Liver (tissue), 9 donors: ENCODE data around the gene RNFT2. TPM values are rescaled to one million over a fixed set of nuclear protein-coding genes. Genes with fewer than 3 reads are reported as not detected.

ENCODE experiments used
- DNase-seq: peaks from one replicate; pipeline ENCODE4 v3.0.0-alpha.2; 2017; ENCODE audit warnings: low spot score
- H3K27ac ChIP-seq, 2 donors: one replicate each; pipeline ENCODE4 v1.7.0; 2013; ENCODE audit warnings: inconsistent platforms in 2 of 2, low read length in 2 of 2, control low read depth in 1 of 2, low read depth in 1 of 2, mild to moderate bottlenecking in 1 of 2
- H3K27me3 ChIP-seq, 4 donors: one replicate each; pipeline versions ENCODE4 v1.6.1 to v1.7.0; 2013; ENCODE audit warnings: low read length in 3 of 4, inconsistent platforms in 1 of 4, mild to moderate bottlenecking in 1 of 4, moderate library complexity in 1 of 4; ENCODE audit not compliant: control insufficient read depth in 4 of 4, insufficient read depth in 4 of 4
- H3K36me3 ChIP-seq, 4 donors: one replicate each; pipeline versions ENCODE4 v1.6.1 to v1.7.0; 2013; ENCODE audit warnings: low read length in 3 of 4, mild to moderate bottlenecking in 3 of 4, low read depth in 1 of 4, moderate library complexity in 1 of 4; ENCODE audit not compliant: control insufficient read depth in 4 of 4, insufficient read depth in 3 of 4
- H3K4me1 ChIP-seq, 4 donors: one replicate each; pipeline versions ENCODE4 v1.6.1 to v1.7.0; 2013; ENCODE audit warnings: low read length in 3 of 4, mild to moderate bottlenecking in 3 of 4, moderate library complexity in 1 of 4; ENCODE audit not compliant: control insufficient read depth in 4 of 4, insufficient read depth in 4 of 4
- H3K4me3 ChIP-seq, 3 donors: one replicate each; pipeline versions ENCODE4 v1.6.1 to v1.7.0; 2013; ENCODE audit warnings: low read length in 3 of 3, control low read depth in 1 of 3, low read depth in 1 of 3, mild to moderate bottlenecking in 1 of 3
- H3K9ac ChIP-seq, 2 donors: one replicate each; pipeline ENCODE4 v1.7.0; 2013; ENCODE audit warnings: low read length in 2 of 2, mild to moderate bottlenecking in 2 of 2, moderate library complexity in 2 of 2, control low read depth in 1 of 2, low read depth in 1 of 2
- H3K9me3 ChIP-seq, 4 donors: one replicate each; pipeline versions ENCODE4 v1.6.1 to v1.7.0; 2013; ENCODE audit warnings: low read length in 3 of 4; ENCODE audit not compliant: control insufficient read depth in 4 of 4
- ATF3 ChIP-seq: IDR thresholded peaks from 2 replicates; pipeline ENCODE4 v1.6.1; 2016; ENCODE audit warnings: antibody characterized with exemption
- EGR1 ChIP-seq, 2 donors: IDR thresholded peaks; 2 replicates each; pipeline ENCODE4 v1.6.1; 2016 to 2018; ENCODE audit warnings: antibody characterized with exemption in 2 of 2, low read depth in 2 of 2
- FOXA1 ChIP-seq: IDR thresholded peaks from 2 replicates; pipeline ENCODE4 v1.6.1; 2016; ENCODE audit warnings: antibody characterized with exemption
- FOXA2 ChIP-seq: IDR thresholded peaks from 2 replicates; pipeline ENCODE4 v1.6.1; 2016; ENCODE audit warnings: antibody characterized with exemption
- GABPA ChIP-seq, 2 donors: IDR thresholded peaks in 1 of 2; conservative IDR thresholded peaks in 1 of 2; 2 replicates each; pipeline ENCODE4 v1.6.1; 2016; ENCODE audit warnings: antibody characterized with exemption in 2 of 2, mild to moderate bottlenecking in 1 of 2, moderate library complexity in 1 of 2
- HNF4A ChIP-seq, 2 donors: conservative IDR thresholded peaks; 2 replicates each; pipeline ENCODE4 v1.6.1; 2016; ENCODE audit warnings: antibody characterized with exemption in 2 of 2, mild to moderate bottlenecking in 2 of 2
- JUND ChIP-seq, 2 donors: IDR thresholded peaks; 2 replicates each; pipeline ENCODE4 v1.6.1; 2016; ENCODE audit warnings: antibody characterized with exemption in 2 of 2
- NR2F2 ChIP-seq: IDR thresholded peaks from 2 replicates; pipeline ENCODE4 v1.6.1; 2016; ENCODE audit warnings: antibody characterized with exemption
- RAD21 ChIP-seq, 2 donors: IDR thresholded peaks; 2 replicates each; pipeline ENCODE4 v1.6.1; 2016; ENCODE audit warnings: antibody characterized with exemption in 2 of 2, mild to moderate bottlenecking in 2 of 2
- RXRA ChIP-seq, 2 donors: IDR thresholded peaks; 2 replicates each; pipeline ENCODE4 v1.6.1; 2017 to 2018; ENCODE audit warnings: antibody characterized with exemption in 2 of 2, mild to moderate bottlenecking in 1 of 2
- TAF1 ChIP-seq: conservative IDR thresholded peaks from 2 replicates; pipeline ENCODE4 v1.6.1; 2016; ENCODE audit warnings: antibody characterized with exemption, mild to moderate bottlenecking
- YY1 ChIP-seq: IDR thresholded peaks from 2 replicates; pipeline ENCODE4 v1.6.1; 2016; ENCODE audit warnings: antibody characterized with exemption, mild to moderate bottlenecking
- WGBS: extraction: QIAGEN DNeasy Blood & Tissue Kit; methylation state at CpG from one replicate; pipeline ENCODE4 v1.1.7; 2013; 5-methylcytosine and 5-hydroxymethylcytosine counted together
- polyA plus RNA-seq, 2 donors: library from polyadenylated mRNA; stranded (reverse) in 1 of 2; unstranded in 1 of 2; fragments of 200-250 nt in 1 of 2; fragments of >200 nt in 1 of 2; fragmentation: Nextera tagmentation in 1 of 2; extraction: Ambion mirVana in 1 of 2; gene quantifications; one replicate each; pipeline versions ENCODE4 v1.2.1 to v1.2.3, GENCODE V29; 2013 to 2015
- total RNA-seq, 2 donors: library from RNA; depleted of rRNA; stranded (reverse); fragments of >200 nt; gene quantifications; one replicate each; pipeline ENCODE4 v1.2.3, GENCODE V29; 2014
- TF ChIP-seq, protein P1 (sequence below): IDR thresholded peaks from 2 replicates; pipeline ENCODE4 v1.6.1; 2016; ENCODE audit warnings: antibody characterized with exemption
- TF ChIP-seq, protein P2 (sequence below): IDR thresholded peaks from 2 replicates; pipeline ENCODE4 v1.6.1; 2016; ENCODE audit warnings: antibody characterized with exemption, mild to moderate bottlenecking
- TF ChIP-seq, protein P3 (sequence below): fragments of 150-350 bp; IDR thresholded peaks from 2 replicates; pipeline ENCODE4 v1.5.1; 2017; ENCODE audit warnings: improper control_type of control experiment, low read depth, low read length; ENCODE audit not compliant: missing input control
- TF ChIP-seq, protein P4 (sequence below): IDR thresholded peaks from 2 replicates; pipeline ENCODE4 v1.6.1; 2016; ENCODE audit warnings: antibody characterized with exemption
- donor health status: healthy.
- donor health status: healthy.
- donor health status: healthy.
- donor health status: healthy.
- donor health status: healthy.

RNFT2 gene
- total and polyA plus RNA-seq, 4 donors, result 0.13 to 1.4 (median 0.19) TPM

DNA sequence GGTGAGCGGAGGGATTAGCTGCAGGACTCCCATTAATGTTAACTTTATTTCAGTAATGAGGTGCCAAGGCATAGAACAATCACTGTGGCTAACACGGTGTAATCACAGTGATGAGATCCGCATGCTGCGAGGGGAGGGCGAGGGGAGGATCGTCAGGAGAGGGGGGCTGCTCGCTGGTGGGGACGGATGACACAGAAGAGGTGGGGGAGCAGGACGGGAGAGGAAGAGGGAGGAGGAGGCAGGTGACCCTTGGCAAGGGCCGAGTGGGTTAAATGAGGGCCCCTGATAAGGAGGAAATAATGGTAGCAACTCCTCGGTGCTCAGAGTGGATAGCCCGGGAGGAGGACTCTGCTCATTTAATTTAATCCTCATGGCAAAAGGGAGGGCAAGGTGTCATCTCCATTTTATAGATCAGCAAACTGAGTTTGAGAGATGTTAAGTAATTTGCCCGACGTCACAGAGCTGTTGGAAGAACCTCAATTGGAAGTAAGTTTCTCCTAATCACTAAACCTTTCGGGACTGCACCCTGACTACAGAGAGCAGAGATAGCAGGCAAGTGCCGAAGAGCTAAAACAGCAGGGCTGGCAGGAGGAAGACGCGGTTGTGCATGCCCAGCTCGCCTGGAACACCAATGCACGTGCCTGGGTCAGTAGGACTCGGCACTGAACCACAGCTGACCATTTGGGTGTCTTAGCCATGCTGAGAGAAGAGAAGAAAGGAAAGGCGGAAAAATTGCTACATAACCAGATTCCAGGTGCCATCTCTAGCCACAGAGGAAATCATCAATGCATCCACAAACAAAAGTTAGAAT is 43.3 kb upstream of the RNFT2 start:
- Histone ChIP-seq H3K4me1 (peaks cover 0 to 31% (median 29%) of the 10 kb centered on the region in 4 donors), H3K9me3 (no peaks in the 10 kb centered on the region), H3K36me3 (no peaks in the 10 kb centered on the region), H3K4me3 (no peak overlapping the region), H3K9ac (no peak overlapping the region), H3K27ac (no peak overlapping the region), H3K27me3 (no peaks in the 10 kb centered on the region)
- no peak for DNase-seq
- WGBS, result 86% methylated on average over 22 of the region's 22 CpGs
- TF ChIP-seq, protein P1, sequence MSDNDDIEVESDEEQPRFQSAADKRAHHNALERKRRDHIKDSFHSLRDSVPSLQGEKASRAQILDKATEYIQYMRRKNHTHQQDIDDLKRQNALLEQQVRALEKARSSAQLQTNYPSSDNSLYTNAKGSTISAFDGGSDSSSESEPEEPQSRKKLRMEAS, result no peak
- TF ChIP-seq, protein P2, sequence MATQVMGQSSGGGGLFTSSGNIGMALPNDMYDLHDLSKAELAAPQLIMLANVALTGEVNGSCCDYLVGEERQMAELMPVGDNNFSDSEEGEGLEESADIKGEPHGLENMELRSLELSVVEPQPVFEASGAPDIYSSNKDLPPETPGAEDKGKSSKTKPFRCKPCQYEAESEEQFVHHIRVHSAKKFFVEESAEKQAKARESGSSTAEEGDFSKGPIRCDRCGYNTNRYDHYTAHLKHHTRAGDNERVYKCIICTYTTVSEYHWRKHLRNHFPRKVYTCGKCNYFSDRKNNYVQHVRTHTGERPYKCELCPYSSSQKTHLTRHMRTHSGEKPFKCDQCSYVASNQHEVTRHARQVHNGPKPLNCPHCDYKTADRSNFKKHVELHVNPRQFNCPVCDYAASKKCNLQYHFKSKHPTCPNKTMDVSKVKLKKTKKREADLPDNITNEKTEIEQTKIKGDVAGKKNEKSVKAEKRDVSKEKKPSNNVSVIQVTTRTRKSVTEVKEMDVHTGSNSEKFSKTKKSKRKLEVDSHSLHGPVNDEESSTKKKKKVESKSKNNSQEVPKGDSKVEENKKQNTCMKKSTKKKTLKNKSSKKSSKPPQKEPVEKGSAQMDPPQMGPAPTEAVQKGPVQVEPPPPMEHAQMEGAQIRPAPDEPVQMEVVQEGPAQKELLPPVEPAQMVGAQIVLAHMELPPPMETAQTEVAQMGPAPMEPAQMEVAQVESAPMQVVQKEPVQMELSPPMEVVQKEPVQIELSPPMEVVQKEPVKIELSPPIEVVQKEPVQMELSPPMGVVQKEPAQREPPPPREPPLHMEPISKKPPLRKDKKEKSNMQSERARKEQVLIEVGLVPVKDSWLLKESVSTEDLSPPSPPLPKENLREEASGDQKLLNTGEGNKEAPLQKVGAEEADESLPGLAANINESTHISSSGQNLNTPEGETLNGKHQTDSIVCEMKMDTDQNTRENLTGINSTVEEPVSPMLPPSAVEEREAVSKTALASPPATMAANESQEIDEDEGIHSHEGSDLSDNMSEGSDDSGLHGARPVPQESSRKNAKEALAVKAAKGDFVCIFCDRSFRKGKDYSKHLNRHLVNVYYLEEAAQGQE, result no peak
- TF ChIP-seq TAF1 (no peak), FOXA2 (no peak), GABPA (IDR thresholded peaks at IDR 0.05 in 1 of 2, conservative IDR thresholded peaks at IDR 0.05 in 1 of 2) (no peak), RXRA (IDR thresholded peaks at IDR 0.05) (no peak), HNF4A (conservative IDR thresholded peaks at IDR 0.05) (no peak), RAD21 (IDR thresholded peaks at IDR 0.05) (no peak), NR2F2 (no peak), YY1 (no peak), ATF3 (no peak), FOXA1 (no peak), JUND (IDR thresholded peaks at IDR 0.05) (no peak), EGR1 (IDR thresholded peaks at IDR 0.05; ENCODE audit: low read depth in 2 of 2) (no peak)
- TF ChIP-seq, protein P3, sequence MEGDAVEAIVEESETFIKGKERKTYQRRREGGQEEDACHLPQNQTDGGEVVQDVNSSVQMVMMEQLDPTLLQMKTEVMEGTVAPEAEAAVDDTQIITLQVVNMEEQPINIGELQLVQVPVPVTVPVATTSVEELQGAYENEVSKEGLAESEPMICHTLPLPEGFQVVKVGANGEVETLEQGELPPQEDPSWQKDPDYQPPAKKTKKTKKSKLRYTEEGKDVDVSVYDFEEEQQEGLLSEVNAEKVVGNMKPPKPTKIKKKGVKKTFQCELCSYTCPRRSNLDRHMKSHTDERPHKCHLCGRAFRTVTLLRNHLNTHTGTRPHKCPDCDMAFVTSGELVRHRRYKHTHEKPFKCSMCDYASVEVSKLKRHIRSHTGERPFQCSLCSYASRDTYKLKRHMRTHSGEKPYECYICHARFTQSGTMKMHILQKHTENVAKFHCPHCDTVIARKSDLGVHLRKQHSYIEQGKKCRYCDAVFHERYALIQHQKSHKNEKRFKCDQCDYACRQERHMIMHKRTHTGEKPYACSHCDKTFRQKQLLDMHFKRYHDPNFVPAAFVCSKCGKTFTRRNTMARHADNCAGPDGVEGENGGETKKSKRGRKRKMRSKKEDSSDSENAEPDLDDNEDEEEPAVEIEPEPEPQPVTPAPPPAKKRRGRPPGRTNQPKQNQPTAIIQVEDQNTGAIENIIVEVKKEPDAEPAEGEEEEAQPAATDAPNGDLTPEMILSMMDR, result no peak
- TF ChIP-seq, protein P4, sequence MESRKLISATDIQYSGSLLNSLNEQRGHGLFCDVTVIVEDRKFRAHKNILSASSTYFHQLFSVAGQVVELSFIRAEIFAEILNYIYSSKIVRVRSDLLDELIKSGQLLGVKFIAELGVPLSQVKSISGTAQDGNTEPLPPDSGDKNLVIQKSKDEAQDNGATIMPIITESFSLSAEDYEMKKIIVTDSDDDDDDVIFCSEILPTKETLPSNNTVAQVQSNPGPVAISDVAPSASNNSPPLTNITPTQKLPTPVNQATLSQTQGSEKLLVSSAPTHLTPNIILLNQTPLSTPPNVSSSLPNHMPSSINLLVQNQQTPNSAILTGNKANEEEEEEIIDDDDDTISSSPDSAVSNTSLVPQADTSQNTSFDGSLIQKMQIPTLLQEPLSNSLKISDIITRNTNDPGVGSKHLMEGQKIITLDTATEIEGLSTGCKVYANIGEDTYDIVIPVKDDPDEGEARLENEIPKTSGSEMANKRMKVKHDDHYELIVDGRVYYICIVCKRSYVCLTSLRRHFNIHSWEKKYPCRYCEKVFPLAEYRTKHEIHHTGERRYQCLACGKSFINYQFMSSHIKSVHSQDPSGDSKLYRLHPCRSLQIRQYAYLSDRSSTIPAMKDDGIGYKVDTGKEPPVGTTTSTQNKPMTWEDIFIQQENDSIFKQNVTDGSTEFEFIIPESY, result no peak
